HG03280 (cell line): ENCODE results near the gene NR2F1.

ENCODE experiments used
- ATAC-seq: cut with Tn5 transposase; IDR thresholded peaks from one replicate; pipeline ENCODE4 v1.9.1; 2021; ENCODE audit warnings: mild to moderate bottlenecking, moderate library complexity; ENCODE audit not compliant: unreplicated experiment

Gene NR2F1

DNA sequence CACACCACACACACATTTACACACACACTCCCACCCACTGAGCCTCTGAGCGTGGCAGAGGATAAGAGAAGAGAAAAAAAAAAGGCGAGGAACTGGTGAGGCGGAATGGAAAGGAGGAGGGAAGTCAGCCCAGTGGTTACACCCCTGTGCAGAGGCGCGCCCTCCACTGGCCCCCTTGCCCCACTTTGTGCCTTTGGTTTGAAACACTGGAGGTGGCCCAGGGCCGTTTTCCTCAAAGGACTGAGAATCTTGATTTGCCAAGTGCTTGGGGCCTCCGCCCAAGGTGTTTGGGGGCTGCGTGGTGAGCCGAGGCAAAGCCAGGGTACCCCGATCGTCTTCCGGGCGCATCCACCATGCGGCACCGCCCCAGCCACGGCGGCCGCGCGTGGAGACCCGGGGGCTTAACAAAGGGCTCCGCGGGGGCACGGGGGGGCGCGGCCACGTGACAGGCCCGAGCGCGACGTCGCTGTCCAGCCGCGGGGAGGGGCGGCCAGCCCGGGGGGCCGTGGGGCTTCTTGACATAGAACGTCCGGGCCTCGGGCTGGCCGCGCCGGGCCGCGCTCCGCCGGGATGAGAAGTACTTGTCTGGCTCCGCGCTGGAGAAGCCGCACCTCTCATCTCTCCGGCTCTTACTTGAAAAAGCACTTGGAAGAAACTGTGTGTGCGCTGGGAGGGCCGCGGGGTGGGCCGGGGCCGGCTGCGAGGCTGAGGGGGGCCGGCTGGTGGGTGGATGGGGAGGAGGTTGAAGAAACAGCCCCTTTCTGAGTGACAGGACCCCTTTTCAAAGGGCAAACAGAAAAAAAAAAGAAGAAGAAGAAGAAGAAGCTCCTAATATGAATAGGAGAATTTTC, 21.0 kb downstream of the NR2F1 start:
- ATAC-seq = no peak

DNA sequence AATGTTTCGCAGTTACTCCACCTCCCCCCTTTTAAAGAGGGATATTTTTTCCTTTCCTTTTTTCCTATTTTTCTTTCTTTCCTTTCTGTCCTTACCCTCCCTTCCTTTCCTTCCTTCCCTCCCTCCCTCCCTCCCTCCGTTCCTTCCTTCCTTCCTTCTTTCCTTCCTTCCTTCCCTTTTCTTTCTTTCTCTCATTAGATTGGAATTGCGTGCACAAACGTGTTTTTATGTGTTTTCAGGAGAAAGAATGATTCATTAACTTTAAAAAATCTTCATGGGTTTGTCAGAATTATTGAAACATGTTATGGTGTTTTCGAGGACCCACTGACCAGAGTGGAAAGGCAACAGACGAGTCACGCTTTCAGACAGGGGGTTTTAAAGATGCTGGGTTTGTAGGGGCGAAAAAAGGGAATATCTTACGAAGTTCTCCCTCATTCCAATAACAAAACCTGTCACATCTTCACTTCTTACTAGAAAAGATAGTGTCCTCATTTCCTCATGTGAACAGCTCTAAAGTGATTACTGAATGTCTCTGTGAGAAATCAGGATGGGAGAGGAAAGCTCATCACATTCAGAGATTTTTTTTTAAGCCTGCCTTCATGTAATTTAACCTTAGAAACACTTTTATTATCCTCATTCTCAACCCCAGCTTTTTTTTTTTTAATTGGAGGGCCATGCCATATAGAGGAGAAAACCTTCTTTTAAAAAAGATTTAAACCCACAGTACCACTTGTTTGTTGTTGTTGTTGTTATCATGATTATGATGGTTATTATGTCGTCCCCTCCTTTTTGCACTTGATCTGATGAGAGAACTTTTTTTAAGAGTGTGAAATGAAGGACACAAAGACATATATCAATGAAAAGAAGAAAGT, 21.9 kb downstream of the NR2F1 start:
- no peak for ATAC-seq

DNA sequence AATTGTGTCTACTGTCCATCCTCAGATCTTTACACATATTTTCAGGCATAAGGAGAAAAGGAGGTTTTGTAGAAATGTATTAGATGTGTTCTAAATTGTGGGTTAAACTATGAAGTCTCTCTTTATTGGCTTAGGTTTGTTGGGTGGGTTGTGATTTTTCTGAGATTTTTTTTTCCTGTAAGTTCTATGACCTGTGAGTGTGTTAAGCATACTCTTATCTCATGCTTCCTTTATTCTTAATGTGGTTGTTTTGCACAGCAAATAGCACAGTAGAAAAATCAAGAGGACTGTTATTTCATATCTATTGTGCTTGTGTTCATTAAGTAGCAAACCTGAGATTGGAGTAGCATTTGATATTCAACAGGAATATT, 23.3 kb downstream of the NR2F1 start:
- ATAC-seq = no peak

DNA sequence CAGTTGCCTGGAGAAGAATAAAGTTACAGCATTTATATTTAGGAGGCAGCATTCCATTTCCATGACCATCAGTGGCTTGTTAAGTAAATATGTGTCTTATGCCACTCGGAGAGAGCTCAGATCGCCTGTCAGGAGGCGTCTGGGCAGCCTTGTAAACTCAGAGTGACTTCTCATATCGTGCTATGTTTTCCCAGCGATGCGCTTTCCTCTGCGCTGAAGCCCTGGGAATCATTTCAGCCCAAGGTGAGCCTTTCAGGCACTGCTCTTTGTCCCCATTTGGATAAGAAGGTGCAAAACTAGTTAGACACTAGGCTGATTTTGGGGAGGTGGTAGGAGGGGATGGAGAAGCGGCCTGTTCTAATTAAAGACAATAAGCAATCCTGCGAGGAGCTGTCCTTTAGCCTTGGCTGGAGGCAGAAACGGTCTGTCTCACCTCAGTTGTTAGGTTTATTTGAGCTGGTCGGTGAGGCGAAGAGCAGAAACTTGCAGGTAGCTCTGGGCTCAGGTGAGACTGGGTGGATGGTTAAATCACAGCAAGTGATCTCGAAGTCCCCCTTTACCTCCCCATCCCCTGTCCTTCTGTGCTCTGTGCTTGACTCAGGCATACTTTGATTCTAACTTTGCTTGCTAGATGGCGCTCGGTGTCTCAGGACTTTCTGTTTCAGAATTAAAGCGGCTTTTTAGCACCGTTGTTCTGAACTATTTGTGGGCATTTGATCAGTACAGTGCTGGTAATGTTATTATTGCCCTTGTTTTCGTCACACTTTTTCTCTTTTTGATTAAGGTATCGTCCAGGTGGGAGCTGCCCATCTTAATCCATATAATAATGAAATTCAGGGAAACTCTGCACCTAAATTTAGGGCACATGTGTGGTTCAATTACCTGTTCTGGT, 24.6 kb downstream of the NR2F1 start:
- ATAC-seq = peak; percentile 77

DNA sequence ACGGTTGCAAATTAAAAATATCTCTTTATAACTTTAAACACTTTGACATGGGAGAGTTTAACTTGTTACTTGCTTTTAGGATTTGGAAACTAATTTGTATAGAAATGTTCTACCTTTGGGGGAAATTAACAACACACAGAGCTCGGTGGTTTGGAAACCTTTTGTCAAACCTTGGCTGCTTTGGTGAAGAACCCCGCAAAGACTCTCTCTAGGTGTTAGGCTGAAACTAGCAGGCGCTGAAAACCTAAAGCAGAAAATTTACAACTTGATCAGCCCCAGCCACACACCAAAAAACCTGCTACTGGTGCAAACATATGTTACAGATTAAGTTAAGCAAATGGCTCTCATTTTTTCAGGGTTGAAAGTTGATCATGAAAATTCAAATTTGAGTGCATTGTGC, 25.8 kb downstream of the NR2F1 start:
- ATAC-seq = no peak

DNA sequence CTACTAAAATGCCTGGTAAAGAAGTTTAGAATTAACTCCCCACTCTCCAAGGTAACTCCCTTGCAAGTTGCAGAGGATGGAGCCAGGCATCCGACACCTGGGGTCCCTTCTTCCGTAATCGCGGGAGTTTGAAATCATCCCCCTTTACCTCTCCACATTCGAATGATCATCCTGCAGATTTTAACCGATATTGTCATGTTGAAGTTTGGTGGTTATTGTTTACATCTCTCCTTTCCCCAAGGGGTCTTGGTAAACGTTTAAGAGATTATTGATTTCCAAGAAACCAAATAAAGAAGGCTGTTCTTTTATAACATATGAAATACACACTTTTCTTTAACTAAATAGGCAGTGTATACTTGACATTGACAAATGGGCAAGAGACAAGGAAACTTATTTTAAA, 26.7 kb downstream of the NR2F1 start:
- no peak for ATAC-seq

DNA sequence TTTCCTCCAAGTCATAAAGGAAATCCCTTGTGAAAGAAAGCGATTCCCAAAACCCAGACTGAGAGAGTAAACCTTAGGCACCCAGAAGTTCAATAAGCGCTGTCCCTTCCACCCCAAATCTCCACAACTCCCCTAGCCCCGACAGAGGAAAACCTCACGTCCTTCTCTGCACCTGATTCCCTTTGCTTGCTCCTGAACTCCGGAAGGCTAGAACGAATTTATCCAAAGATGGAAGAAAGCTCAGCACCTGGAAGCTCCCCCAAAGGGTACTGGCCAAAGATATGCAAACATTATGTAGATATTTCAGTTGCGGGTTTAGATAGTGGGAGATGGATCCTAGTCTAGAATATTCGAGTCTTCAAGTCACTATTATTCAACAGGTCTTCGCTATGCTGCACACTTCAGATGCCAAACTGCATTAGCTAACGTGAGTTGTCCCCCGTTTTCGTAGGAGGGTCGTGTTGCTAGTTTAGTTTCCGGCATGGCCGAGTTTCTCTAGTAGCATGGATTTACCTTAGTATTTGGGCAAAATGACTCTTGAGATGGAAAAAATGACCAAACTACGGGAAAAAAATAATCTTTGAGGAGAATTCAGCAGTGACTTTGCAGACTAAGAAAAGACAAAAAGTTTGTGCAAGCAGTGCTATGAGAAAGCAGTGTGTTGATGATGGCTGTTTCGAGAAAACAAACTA, 27.7 kb downstream of the NR2F1 start:
- no peak for ATAC-seq

DNA sequence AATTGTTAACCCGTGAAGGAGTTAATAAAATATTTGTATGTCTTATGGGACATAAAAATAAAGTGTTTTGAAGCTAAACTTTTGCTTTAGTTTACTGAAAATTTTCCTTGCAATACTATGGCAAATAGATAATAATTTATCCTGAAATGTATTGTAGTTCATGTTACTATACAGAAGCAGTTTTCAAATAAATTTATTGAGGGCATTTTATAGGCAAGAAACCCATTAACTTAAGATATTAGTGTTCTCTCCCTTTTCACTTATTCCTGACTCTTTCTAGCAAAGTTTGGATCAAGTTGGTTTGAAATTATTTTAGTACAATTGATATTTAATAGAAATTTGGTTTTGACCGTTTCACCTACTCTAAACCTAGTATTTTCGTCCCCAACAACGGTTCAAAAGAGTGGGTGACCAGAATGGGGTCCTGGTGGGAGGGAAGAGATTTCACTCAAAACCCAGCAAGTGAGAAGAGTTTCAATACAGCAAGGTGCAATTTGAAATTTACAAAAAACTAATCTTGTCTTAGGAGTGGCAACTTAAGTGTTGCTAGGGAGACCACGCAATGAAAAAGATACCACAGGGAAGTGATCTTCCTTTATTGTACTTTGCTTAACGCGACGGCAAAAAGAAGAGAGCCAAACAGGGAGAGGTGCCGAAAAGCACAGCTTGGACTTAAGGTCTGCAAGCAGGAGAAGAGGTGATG, 28.4 kb downstream of the NR2F1 start:
- ATAC-seq = no peak

DNA sequence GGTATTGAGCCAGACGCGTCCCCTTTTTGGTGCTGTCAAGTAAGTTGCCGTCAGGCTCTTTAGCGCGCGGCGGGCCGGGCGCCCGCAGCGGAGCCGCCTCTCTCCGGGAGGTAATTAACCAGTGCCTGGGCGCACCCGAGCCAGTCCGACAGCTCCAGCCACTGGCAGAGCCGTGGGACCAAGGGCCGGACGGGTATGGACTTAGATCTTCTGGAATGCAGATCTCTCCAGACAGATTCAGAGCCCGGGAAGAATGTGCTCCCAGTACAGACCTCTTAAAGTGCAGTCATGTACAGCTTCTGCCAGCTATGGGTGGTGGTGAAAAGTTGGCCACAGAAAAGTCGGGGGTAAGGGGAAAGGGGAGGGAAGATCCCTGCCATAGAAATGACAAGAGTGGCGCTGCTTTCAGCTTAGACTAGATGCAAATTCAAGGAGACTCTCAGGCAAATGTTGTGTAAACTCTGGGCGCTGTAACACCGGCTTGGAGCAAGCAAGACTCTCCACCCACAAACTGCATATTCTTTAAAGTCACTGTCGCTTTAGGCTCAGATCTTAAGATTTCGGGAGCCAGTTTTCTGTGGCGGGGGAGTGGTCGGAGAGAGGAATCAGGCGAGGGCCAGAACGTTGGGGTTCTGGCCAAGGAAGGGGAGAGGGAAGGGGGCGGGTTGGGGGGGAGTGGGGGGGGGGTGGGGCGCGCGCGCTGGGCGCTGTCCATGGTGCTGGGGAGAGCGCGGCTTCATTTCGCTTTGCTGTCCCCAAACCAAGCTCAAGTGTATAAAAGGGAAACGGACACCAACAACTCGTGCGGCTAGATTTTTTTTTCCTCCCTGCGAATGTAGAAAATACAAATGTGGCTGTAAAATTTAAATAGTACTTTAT, 29.2 kb downstream of the NR2F1 start:
- ATAC-seq = no peak

DNA sequence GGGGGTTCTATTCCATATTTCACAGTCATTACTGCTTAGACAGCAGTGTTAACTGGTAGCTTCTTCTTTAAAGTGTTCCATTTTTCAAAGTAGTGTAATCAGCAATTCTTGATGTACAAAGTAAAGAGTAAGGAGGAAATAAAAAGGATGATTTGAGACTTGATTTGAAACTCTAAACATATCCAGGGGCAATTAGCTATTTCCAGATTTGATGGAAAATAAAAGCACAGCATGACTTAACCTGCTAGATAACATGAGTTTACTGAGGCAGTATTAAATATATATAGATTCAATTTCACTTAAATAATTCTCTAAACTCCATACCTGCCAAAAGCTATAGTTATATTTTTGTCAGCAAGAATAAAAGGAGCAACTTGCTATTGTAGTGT, 29.8 kb downstream of the NR2F1 start:
- no peak for ATAC-seq

DNA sequence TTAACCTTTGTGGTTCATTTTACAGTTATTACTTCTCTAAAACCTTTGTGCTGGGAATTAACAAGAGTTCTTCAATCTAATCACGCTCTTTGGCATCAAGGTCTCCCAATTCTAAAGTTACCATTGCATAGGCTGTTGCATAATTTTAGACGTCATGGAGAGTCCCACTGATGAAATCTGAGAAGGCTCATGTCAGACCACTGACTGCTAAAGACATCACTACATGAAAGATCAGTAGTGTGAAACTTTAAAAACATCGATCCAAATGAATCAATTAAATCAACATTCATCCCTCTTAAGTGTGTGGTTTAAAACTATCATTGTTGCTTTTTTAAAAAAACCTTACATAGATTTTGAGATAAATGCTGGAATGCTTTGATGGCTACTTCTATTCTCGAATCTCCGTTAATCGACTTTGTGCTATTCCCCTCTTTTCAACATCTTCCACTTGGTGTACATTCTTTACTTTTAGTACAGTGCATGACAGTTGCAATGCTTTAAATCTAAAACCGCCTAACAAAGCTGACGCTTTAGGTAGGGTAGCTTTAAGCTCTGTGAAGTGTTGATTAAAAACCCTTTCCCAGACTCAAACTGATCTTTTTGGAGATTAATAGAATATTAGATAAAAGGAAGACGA, 33.6 kb downstream of the NR2F1 start:
- no peak for ATAC-seq

DNA sequence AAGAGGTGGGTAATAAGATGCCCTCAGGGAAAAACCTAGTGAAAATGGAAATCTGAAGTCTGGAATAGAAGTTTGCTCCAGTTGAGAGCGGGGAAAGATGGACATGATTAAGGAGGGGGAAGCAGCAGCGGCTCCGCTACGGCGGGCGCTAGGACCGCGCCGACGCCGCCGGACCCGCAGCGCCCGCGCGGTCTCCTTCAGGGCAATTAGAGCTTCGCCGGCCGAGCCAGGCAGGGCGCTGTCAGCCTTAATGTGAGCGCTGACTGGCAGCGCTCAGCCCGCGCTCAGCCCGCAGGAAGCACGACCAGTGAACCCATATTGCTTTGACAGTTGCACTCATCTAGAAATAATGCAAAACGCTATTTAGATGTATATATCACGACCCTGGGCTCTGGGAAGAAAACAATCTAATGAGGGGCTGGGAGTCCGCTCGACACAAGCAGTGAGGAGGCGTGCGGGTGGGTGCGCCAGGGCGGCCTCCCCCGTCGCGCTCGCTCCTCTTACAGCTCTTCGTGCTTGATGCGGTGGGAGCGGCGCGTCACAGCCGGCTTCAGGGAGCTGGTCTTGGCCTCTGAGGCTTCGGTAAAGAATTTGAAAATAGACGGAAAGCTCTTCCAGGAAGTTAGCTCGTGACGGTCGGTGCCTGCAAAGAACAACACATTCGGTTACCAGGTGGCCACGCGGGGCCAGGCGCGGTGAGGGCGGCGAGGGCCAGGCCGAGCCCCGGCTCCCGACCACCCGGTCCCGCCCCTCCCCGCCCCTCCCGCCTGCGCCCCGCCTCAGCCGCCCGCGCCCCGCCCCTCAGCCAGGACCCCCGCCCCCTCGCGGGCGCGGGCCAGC, 37.7 kb downstream of the NR2F1 start:
- ATAC-seq = peak; percentile 95

DNA sequence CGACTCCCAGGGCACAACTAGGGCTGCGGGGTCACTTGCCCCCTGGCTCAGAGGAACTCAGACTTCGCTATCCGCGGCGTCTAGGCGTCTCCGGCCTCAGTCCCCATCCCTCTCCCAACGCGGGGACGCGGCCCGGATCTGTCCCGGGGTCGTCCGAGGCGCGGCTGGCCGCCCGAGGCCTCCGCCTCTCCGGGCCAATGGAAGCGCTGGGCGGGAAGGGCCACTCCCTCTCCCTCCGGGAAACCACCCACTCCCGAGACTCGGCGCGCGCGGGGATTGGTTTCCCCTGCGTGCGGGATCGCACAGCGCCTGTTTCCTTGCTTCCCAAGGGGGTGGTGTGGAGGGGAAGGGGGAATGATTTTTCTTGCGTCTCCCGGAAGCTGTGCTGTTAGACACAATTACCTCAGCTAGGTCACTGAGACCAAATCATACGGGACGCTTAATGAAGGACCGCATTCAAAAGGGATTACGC, 38.3 kb downstream of the NR2F1 start:
- ATAC-seq = no peak

DNA sequence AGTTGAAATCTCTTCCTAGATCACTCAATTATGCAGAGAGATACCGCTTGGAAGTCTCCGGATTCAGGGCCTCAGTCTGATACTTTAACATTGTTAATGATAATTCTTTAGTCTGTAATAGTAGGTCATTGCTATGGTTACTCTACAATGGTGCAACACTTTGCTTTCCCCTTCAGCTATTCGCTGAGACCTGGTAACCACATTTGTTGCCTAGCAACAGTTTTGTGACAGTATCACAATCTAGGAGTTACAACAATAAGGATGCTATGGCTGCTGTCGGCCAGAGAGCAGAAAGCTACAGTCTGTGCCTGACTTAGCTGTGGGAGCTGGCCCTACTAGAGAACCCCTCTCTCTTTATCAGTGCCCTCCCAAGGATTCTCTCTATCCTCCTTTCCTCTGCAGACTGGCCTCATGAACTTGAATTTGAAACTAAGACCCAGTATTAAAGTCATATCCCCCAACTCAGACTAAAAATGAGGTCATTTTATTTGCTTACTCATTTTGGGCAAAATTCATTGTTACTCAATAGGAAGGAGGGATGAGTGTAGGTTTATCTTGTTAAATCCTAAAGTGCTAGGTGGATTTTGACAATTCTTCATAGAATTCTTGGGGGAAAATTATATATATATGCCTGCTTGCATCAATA, 39.3 kb downstream of the NR2F1 start:
- no peak for ATAC-seq

DNA sequence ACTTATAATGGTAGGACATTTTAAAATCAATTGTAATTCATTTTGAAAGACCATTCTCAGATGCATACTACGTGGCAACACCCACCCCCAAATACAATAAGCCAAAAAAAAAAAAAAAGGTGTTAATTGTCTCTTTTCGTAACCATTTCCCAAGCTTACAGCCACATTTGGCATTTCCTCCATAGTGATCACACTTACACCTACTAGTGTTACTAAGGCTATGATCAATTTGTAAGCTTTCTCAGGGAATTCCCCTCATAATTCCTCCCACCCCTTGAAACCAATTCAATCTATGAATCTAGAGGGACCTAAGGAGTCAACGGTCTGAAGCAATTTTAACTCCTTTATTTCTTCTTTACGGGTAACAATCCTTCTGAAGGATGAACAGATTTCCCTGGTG, 40.1 kb downstream of the NR2F1 start:
- no peak for ATAC-seq

DNA sequence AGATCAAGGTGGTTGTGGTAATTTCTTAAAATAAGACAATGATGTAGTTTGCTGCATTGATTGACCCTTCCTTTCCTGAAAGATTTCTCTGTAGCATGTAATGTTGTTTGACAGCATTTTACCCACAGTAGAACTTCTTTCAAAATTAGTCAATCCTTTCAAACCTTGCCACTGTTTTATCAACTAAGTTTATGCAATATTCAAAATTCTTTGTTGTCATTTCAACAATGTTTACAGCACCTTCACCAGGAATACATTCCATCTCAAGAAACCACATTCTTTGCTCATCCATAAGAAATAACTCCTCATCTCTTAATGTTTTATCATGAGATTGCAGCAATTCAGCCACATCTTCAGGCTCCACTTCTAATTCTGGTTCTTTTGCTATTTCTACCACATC, 43.8 kb downstream of the NR2F1 start:
- no peak for ATAC-seq

DNA sequence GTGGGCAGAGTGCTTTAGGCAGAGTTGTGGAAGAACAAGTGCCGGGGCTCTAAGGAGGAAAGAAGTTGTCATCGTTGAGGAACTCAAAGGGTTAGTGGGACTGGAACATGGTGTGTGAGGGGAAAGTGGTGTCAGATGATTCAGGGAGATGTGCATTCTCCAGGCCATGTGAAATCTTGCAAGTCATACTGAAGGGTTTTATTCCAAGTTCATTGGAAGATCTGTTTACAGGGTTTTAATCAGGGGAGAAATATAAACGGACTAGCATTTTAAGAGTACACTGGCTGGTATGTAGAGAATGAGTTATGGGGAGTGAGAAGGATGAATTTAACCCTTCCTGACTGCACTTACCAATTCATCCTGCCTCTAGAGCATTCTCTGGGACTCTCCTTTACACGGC, 49.3 kb downstream of the NR2F1 start:
- ATAC-seq = no peak
